BJ (cell line): ENCODE measurements around the gene RFT1. TPM values are rescaled to one million over a fixed set of nuclear protein-coding genes. Genes with fewer than 3 reads are reported as not detected.

Source experiments
- CTCF ChIA-PET: fragments of 350-600 bp; formaldehyde crosslinking; extraction: SDS; loops from one replicate; lab custom pipeline; 2021; ENCODE audit warnings: antibody characterized with exemption, inconsistent platforms; lab: Yijun Ruan, JAX
- POLR2A ChIA-PET: fragments of 300-600 bp; sonication (Branson Sonifier 250); formaldehyde crosslinking; extraction: SDS; loops from one replicate; lab custom pipeline; 2021; ENCODE audit warnings: antibody characterized with exemption; lab: Charles Lee
- DNase-seq: peaks from one replicate; pipeline ENCODE4 v3.0.0-alpha.2; 2011; ENCODE audit warnings: low read depth
- H3K27me3 ChIP-seq: 2 replicates; pipeline ENCODE4 v1.6.0; 2011; ENCODE audit warnings: low read length; ENCODE audit not compliant: control insufficient read depth, insufficient read depth
- H3K36me3 ChIP-seq: 2 replicates; pipeline ENCODE4 v1.5.1; 2011; ENCODE audit warnings: low read length; ENCODE audit not compliant: control insufficient read depth, insufficient read depth
- H3K4me3 ChIP-seq: 2 replicates; pipeline ENCODE4 v1.5.1; 2011; ENCODE audit warnings: low read depth, mild to moderate bottlenecking, control low read depth, low read length
- CTCF ChIP-seq: IDR thresholded peaks from 2 replicates; pipeline ENCODE4 v1.5.1; 2011; ENCODE audit warnings: low read depth, mild to moderate bottlenecking, control low read depth, inconsistent platforms, low read length, moderate library complexity; ENCODE audit not compliant: insufficient read depth
- polyA plus RNA-seq: library from polyadenylated mRNA; depleted of rRNA; stranded (reverse); fragments of >200 nt; gene quantifications from 2 replicates; pipeline ENCODE4 v1.2.3, GENCODE V29; 2011

Gene RFT1
- polyA plus RNA-seq, 1 experiment, result 27.9 TPM

- no peak for TF ChIP-seq CTCF
- Histone ChIP-seq H3K27me3 (peaks cover 9% of the 10 kb centered on the region), H3K36me3 (no peaks in the 10 kb centered on the region; the same call in 1 of the 2 replicates), H3K4me3 (no peak overlapping the region)
- CTCF ChIA-PET, result interaction anchor here (1.1 to 1.5 kb wide), 2 partner anchors 10 to 17 kb away, joined by 3 to 4 read pairs; no protein-coding TSS in a partner anchor
- POLR2A ChIA-PET, result no interaction called here
- DNase-seq, result no peak
These were observed 27.8 kb upstream of the RFT1 start for GRCh38 chr3:53157974-53158580.

GRCh38 chr3:53156368-53156834, 26.2 kb upstream of the RFT1 start:
- CTCF ChIA-PET, result interaction anchor here (1.3 to 1.6 kb wide), 2 partner anchors 10 to 40 kb away, joined by 3 read pairs; no protein-coding TSS in a partner anchor
- TF ChIP-seq CTCF, result no peak
- H3K4me3 ChIP-seq, result no peak overlapping the region
- POLR2A ChIA-PET, result no interaction called here
- no peaks in the 10 kb centered on the region for H3K36me3 ChIP-seq
- DNase-seq, result no peak
- peaks cover 9% of the 10 kb centered on the region for H3K27me3 ChIP-seq

GRCh38 chr3:53155760-53156159, 25.5 kb upstream of the RFT1 start:
- Histone ChIP-seq H3K27me3 (peaks cover 9% of the 10 kb centered on the region), H3K4me3 (no peak overlapping the region), H3K36me3 (no peaks in the 10 kb centered on the region)
- ChIA-PET CTCF (interaction anchor here (1.3 to 2.1 kb wide), 3 partner anchors 10 to 41 kb away, joined by 3 to 9 read pairs (median 3); no protein-coding TSS in a partner anchor), POLR2A (no interaction called here)
- no peak for DNase-seq
- no peak for TF ChIP-seq CTCF

GRCh38 chr3:53154881-53155285, 24.6 kb upstream of the RFT1 start:
- no peaks in the 10 kb centered on the region for H3K36me3 ChIP-seq

More at GRCh38 chr3:53154881-53155285, 24.6 kb upstream of the RFT1 start:
- Histone ChIP-seq H3K4me3 (no peak overlapping the region), H3K27me3 (peaks cover 9% of the 10 kb centered on the region)
- POLR2A ChIA-PET, result no interaction called here
- no peak for TF ChIP-seq CTCF
- CTCF ChIA-PET, result interaction anchor here (1.4 to 2.1 kb wide), 2 partner anchors 12 to 20 kb away, joined by 3 to 9 read pairs; no protein-coding TSS in a partner anchor
- DNase-seq, result no peak
